ENCODE results near the gene MAP1LC3B2. TPM values are rescaled to one million over a fixed set of nuclear protein-coding genes. Genes with fewer than 3 reads are reported as not detected.

MAP1LC3B2 gene
- total RNA-seq (1 to 10 TPM in 1 of 2 experiments, under 1 TPM in 1; 0.96 to 1.7 TPM), polyA plus RNA-seq (5.8 TPM)

- Histone ChIP-seq H3K4me3 (ENCODE audit: low read length) (peak within 1 kb of the TSS; percentile 40), H3K4me1 (ENCODE audit: insufficient read depth, low read length) (peaks cover 39% of the 10 kb centered on the region), H3K9me3 (ENCODE audit: low read length) (no peaks in the 10 kb centered on the region), H3K27ac (ENCODE audit: low read depth, low read length) (peak within 1 kb of the TSS; percentile 88), H3K27me3 (ENCODE audit: insufficient read depth, low read length, poor library complexity, severe bottlenecking) (no peaks in the 10 kb centered on the region), H3K36me3 (ENCODE audit: insufficient read depth, low read length) (no peaks in the 10 kb centered on the region)
- Mint-ChIP-seq H3K4me1 (peaks cover 24 to 39% (median 24%) of the 10 kb centered on the region in 3 donors), H3K27ac (peak within 1 kb of the TSS; percentile 85 to 99 (median 96)), H3K4me3 (peak within 1 kb of the TSS; percentile 77 to 90 (median 84)), H3K27me3 (peaks cover 0 to 4% of the 10 kb centered on the region in 2 donors), H3K9me3 (peaks cover 0 to 8% (median 6%) of the 10 kb centered on the region in 5 donors), H3K36me3 (peaks cover 0 to 11% (median 0%) of the 10 kb centered on the region in 3 donors)
- ChIA-PET CTCF (interaction anchor here (1.1 to 2.6 kb wide), 9 partner anchors 9 to 114 kb away, joined by 3 to 14 read pairs (median 4); no protein-coding TSS in a partner anchor), POLR2A (interaction anchor here (0.8 to 1.5 kb wide), 3 partner anchors 26 to 283 kb away, joined by 3 to 9 read pairs (median 3); no protein-coding TSS in a partner anchor)
- peak; percentile 56 to 88 (median 79) for DNase-seq
Measured at GRCh38 chr12:116559162-116559935, at the start of gene MAP1LC3B2. Gene MAP1LC3B2, plus strand, starts transcription at chr12:116559381. Its CDS starts 16,562 bp downstream, at chr12:116575943.

- H3K9me3 Mint-ChIP-seq = peaks cover 0 to 2% (median 0%) of the 10 kb centered on the region in 5 donors
- H3K4me3 Mint-ChIP-seq = no peak overlapping the region
- peaks cover 0 to 1% (median under 1%) of the 10 kb centered on the region in 3 donors for H3K4me1 Mint-ChIP-seq
- H3K27ac Mint-ChIP-seq = no peak overlapping the region
- POLR2A ChIA-PET = no interaction called here
- no peaks in the 10 kb centered on the region for H3K9me3 ChIP-seq (ENCODE audit: low read length)
- CTCF ChIA-PET = interaction anchor here (0.9 kb wide), 1 partner anchor 18 kb away, joined by 3 read pairs; no protein-coding TSS in a partner anchor
- no peaks in the 10 kb centered on the region for H3K36me3 ChIP-seq (ENCODE audit: insufficient read depth, low read length)
- H3K4me1 ChIP-seq (ENCODE audit: insufficient read depth, low read length) = no peaks in the 10 kb centered on the region
- no peaks in the 10 kb centered on the region for H3K36me3 Mint-ChIP-seq
- peaks cover 0 to 10% of the 10 kb centered on the region in 2 donors for H3K27me3 Mint-ChIP-seq
- H3K4me3 ChIP-seq (ENCODE audit: low read length) = no peak overlapping the region
- no peak for DNase-seq
- H3K27me3 ChIP-seq (ENCODE audit: insufficient read depth, low read length, poor library complexity, severe bottlenecking) = no peaks in the 10 kb centered on the region
- H3K27ac ChIP-seq (ENCODE audit: low read depth, low read length) = no peak overlapping the region
Measured at GRCh38 chr12:116513944-116514343, 45.2 kb upstream of the MAP1LC3B2 start.

GRCh38 chr12:116515684-116516083 lies 43.5 kb upstream of the MAP1LC3B2 start:
- peaks cover 0 to 2% (median 0%) of the 10 kb centered on the region in 5 donors for H3K9me3 Mint-ChIP-seq
- H3K27ac Mint-ChIP-seq = no peak overlapping the region
- peaks cover 0 to 10% of the 10 kb centered on the region in 2 donors for H3K27me3 Mint-ChIP-seq
- ChIA-PET CTCF (no interaction called here), POLR2A (no interaction called here)
- Histone ChIP-seq H3K36me3 (ENCODE audit: insufficient read depth, low read length) (no peaks in the 10 kb centered on the region), H3K4me3 (ENCODE audit: low read length) (no peak overlapping the region), H3K27ac (ENCODE audit: low read depth, low read length) (no peak overlapping the region), H3K4me1 (ENCODE audit: insufficient read depth, low read length) (no peaks in the 10 kb centered on the region), H3K9me3 (ENCODE audit: low read length) (no peaks in the 10 kb centered on the region), H3K27me3 (ENCODE audit: insufficient read depth, low read length, poor library complexity, severe bottlenecking) (no peaks in the 10 kb centered on the region)
- no peaks in the 10 kb centered on the region for H3K4me1 Mint-ChIP-seq
- H3K4me3 Mint-ChIP-seq = no peak overlapping the region
- DNase-seq = no peak
- H3K36me3 Mint-ChIP-seq = no peaks in the 10 kb centered on the region

- no peak overlapping the region for H3K27ac Mint-ChIP-seq
- DNase-seq = no peak
- Histone ChIP-seq H3K4me1 (ENCODE audit: insufficient read depth, low read length) (no peaks in the 10 kb centered on the region), H3K27ac (ENCODE audit: low read depth, low read length) (no peak overlapping the region), H3K36me3 (ENCODE audit: insufficient read depth, low read length) (no peaks in the 10 kb centered on the region), H3K4me3 (ENCODE audit: low read length) (no peak overlapping the region), H3K27me3 (ENCODE audit: insufficient read depth, low read length, poor library complexity, severe bottlenecking) (no peaks in the 10 kb centered on the region), H3K9me3 (ENCODE audit: low read length) (no peaks in the 10 kb centered on the region)
- peaks cover 0 to 3% of the 10 kb centered on the region in 2 donors for H3K27me3 Mint-ChIP-seq
- peaks cover 0 to 2% (median 0%) of the 10 kb centered on the region in 5 donors for H3K9me3 Mint-ChIP-seq
- ChIA-PET POLR2A (no interaction called here), CTCF (no interaction called here)
- no peak overlapping the region for H3K4me3 Mint-ChIP-seq
- peaks cover 3 to 7% (median 3%) of the 10 kb centered on the region in 3 donors for H3K4me1 Mint-ChIP-seq
- no peaks in the 10 kb centered on the region for H3K36me3 Mint-ChIP-seq
Measured at GRCh38 chr12:116516657-116517056, 42.5 kb upstream of the MAP1LC3B2 start.

- POLR2A ChIA-PET = no interaction called here
- H3K4me3 ChIP-seq (ENCODE audit: low read length) = no peak overlapping the region
Measured at GRCh38 chr12:116517431-116518045, 41.6 kb upstream of the MAP1LC3B2 start.

GRCh38 chr12:116520225-116520760 lies 38.9 kb upstream of the MAP1LC3B2 start:
- H3K27ac Mint-ChIP-seq = no peak overlapping the region
- Histone ChIP-seq H3K27ac (ENCODE audit: low read depth, low read length) (no peak overlapping the region), H3K9me3 (ENCODE audit: low read length) (no peaks in the 10 kb centered on the region), H3K4me3 (ENCODE audit: low read length) (no peak overlapping the region), H3K27me3 (ENCODE audit: insufficient read depth, low read length, poor library complexity, severe bottlenecking) (no peaks in the 10 kb centered on the region), H3K36me3 (ENCODE audit: insufficient read depth, low read length) (no peaks in the 10 kb centered on the region), H3K4me1 (ENCODE audit: insufficient read depth, low read length) (no peaks in the 10 kb centered on the region)
- peaks cover 3 to 6% of the 10 kb centered on the region in 2 donors for H3K27me3 Mint-ChIP-seq
- H3K4me1 Mint-ChIP-seq = peaks cover 3 to 7% (median 3%) of the 10 kb centered on the region in 3 donors
- no peaks in the 10 kb centered on the region for H3K36me3 Mint-ChIP-seq
- H3K4me3 Mint-ChIP-seq = no peak overlapping the region
- CTCF ChIA-PET = interaction anchor here (0.6 kb wide), 1 partner anchor 28 kb away, joined by 4 read pairs; no protein-coding TSS in a partner anchor
- H3K9me3 Mint-ChIP-seq = no peaks in the 10 kb centered on the region
- POLR2A ChIA-PET = no interaction called here
- no peak for DNase-seq

More at GRCh38 chr12:116517431-116518045, 41.6 kb upstream of the MAP1LC3B2 start:
- H3K27ac Mint-ChIP-seq = no peak overlapping the region
- no peak for DNase-seq
- H3K4me3 Mint-ChIP-seq = no peak overlapping the region
- H3K4me1 Mint-ChIP-seq = peaks cover 3 to 7% (median 3%) of the 10 kb centered on the region in 3 donors
- Histone ChIP-seq H3K36me3 (ENCODE audit: insufficient read depth, low read length) (no peaks in the 10 kb centered on the region), H3K9me3 (ENCODE audit: low read length) (no peaks in the 10 kb centered on the region), H3K27ac (ENCODE audit: low read depth, low read length) (no peak overlapping the region), H3K4me1 (ENCODE audit: insufficient read depth, low read length) (no peaks in the 10 kb centered on the region), H3K27me3 (ENCODE audit: insufficient read depth, low read length, poor library complexity, severe bottlenecking) (no peaks in the 10 kb centered on the region)
- H3K9me3 Mint-ChIP-seq = peaks cover 0 to 2% (median 0%) of the 10 kb centered on the region in 5 donors
- CTCF ChIA-PET = no interaction called here
- no peaks in the 10 kb centered on the region for H3K36me3 Mint-ChIP-seq
- peaks cover 3% of the 10 kb centered on the region in 2 donors for H3K27me3 Mint-ChIP-seq

GRCh38 chr12:116520801-116521471 lies 38.2 kb upstream of the MAP1LC3B2 start:
- peaks cover 6 to 8% of the 10 kb centered on the region in 2 donors for H3K27me3 Mint-ChIP-seq
- H3K36me3 Mint-ChIP-seq = no peaks in the 10 kb centered on the region
- H3K9me3 Mint-ChIP-seq = no peaks in the 10 kb centered on the region
- peaks cover 3 to 7% (median 3%) of the 10 kb centered on the region in 3 donors for H3K4me1 Mint-ChIP-seq
- no peak overlapping the region for H3K4me3 ChIP-seq (ENCODE audit: low read length)
- H3K27ac Mint-ChIP-seq = no peak overlapping the region
- H3K27ac ChIP-seq (ENCODE audit: low read depth, low read length) = no peak overlapping the region
- ChIA-PET CTCF (no interaction called here), POLR2A (no interaction called here)
- no peak overlapping the region for H3K4me3 Mint-ChIP-seq
- no peaks in the 10 kb centered on the region for H3K36me3 ChIP-seq (ENCODE audit: insufficient read depth, low read length)
- DNase-seq = no peak
- H3K9me3 ChIP-seq (ENCODE audit: low read length) = no peaks in the 10 kb centered on the region
- no peaks in the 10 kb centered on the region for H3K4me1 ChIP-seq (ENCODE audit: insufficient read depth, low read length)
- no peaks in the 10 kb centered on the region for H3K27me3 ChIP-seq (ENCODE audit: insufficient read depth, low read length, poor library complexity, severe bottlenecking)
